MM.1S (cell line): ENCODE measurements around the gene SH3TC1.

Source experiments
- CTCF ChIP-seq: fragments of 300-600 bp; sonication (generic); IDR thresholded peaks from 2 replicates; pipeline ENCODE4 v1.5.1; 2016; ENCODE audit warnings: antibody characterized with exemption, low read length, mixed read lengths
- EZH2 ChIP-seq: fragments of 300-600 bp; sonication (generic); optimal IDR thresholded peaks from 2 replicates; pipeline ENCODE3; 2017; ENCODE audit warnings: low read depth, mild to moderate bottlenecking, antibody characterized with exemption, low read length, mixed read lengths
- EZH2phosphoT487 ChIP-seq: fragments of 300-600 bp; sonication (generic); IDR thresholded peaks from 2 replicates; pipeline ENCODE4 v1.6.1; 2018; ENCODE audit warnings: antibody characterized with exemption, low read length

- no peak for TF ChIP-seq CTCF
- TF ChIP-seq EZH2phosphoT487 = no peak
- TF ChIP-seq EZH2 = no peak
These were observed 4.7 kb downstream of the SH3TC1 start for GRCh38 chr4:8203817-8204216.
